A673 (cell line): Measurements from ENCODE around the gene HOXA3.

ENCODE experiments used
- EZH2 ChIP-seq: fragments of 200-600 bp; sonication (generic); IDR thresholded peaks from 2 replicates; pipeline ENCODE4 v1.6.1; 2017; ENCODE audit warnings: borderline replicate concordance, low read depth, mild to moderate bottlenecking, mixed read lengths, antibody characterized with exemption, low read length; ENCODE audit not compliant: poor library complexity, severe bottlenecking
- TF ChIP-seq, protein P1 (sequence below): fragments of 300-800, 200-600 bp; sonication (generic); conservative IDR thresholded peaks from 2 replicates; pipeline ENCODE4 v1.5.1; 2017; ENCODE audit warnings: low read depth, mild to moderate bottlenecking, antibody characterized with exemption, low read length, moderate library complexity, mixed read lengths

DNA sequence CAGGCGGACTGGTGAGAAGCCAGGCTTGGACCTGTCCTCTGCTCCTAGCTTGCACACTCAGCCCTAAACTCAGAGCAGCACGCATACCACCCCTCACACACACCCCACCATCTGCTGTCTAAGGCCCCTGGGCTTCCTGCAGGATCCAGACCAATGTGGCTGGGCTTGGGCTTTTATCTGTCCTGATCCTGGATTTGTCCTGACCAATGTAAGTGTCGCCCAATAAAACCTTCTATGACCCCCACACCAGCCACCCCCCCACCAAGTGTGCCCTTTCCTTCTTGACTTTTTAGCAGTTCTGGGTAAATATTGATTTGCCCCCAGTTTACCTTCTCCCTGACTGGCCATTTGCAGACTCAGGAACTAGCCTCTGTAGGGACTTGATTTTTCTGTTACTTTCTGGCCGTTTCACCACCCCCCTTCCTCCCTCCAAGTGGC lies 49.2 kb upstream of the HOXA3 start:
- TF ChIP-seq, protein P1, sequence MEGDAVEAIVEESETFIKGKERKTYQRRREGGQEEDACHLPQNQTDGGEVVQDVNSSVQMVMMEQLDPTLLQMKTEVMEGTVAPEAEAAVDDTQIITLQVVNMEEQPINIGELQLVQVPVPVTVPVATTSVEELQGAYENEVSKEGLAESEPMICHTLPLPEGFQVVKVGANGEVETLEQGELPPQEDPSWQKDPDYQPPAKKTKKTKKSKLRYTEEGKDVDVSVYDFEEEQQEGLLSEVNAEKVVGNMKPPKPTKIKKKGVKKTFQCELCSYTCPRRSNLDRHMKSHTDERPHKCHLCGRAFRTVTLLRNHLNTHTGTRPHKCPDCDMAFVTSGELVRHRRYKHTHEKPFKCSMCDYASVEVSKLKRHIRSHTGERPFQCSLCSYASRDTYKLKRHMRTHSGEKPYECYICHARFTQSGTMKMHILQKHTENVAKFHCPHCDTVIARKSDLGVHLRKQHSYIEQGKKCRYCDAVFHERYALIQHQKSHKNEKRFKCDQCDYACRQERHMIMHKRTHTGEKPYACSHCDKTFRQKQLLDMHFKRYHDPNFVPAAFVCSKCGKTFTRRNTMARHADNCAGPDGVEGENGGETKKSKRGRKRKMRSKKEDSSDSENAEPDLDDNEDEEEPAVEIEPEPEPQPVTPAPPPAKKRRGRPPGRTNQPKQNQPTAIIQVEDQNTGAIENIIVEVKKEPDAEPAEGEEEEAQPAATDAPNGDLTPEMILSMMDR, result no peak
- no peak for TF ChIP-seq EZH2
